Measurements from ENCODE around the gene ZFHX3.

Gene ZFHX3

DNA sequence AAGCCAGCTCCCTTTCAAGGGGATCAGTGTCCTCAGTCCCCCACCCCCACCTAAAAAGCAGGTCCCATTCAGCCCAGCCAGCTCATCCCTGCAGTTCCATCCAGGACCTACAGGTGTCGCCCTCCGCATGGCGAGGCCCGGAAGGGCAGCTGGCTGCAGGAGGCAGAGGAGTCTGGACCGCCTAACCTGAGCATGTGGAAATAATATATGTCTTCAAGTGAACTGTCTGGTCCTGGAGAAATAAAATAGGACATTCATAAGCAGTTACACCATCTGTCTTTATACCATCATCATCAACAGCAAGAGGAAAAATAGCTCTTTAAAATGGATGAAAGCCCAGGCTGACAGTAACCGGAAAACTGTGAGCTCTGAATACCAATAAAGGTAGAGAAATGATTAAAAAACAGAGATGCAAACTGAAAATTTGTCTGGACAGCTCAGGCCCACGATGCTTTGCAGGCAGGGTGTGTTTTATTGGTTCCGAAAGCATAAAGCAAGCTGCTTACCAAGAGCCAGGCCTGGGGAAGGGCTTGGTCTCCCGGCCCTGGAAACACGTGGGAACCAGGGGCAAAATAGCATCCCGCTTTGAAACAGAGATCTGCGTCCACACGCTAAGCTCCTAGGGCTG, 215.2 kb downstream of the ZFHX3 start:
- no peaks in the 10 kb centered on the region for H3K27me3 ChIP-seq (ENCODE audit: low read depth, low read length)
- H3K9me3 ChIP-seq (ENCODE audit: insufficient read depth, low read length), result no peaks in the 10 kb centered on the region
- H4K20me1 ChIP-seq (ENCODE audit: insufficient read depth, low read length), result 0 out of 2 replicates have a peak, but pooled peaks cover 6% of the 10 kb centered on the region
- no peak overlapping the region for H3K27ac ChIP-seq (ENCODE audit: low read length)
- TF ChIP-seq EZH2phosphoT487 (IDR thresholded peaks at IDR 0.05; ENCODE audit: low read depth), result no peak
- TF ChIP-seq, protein P1, sequence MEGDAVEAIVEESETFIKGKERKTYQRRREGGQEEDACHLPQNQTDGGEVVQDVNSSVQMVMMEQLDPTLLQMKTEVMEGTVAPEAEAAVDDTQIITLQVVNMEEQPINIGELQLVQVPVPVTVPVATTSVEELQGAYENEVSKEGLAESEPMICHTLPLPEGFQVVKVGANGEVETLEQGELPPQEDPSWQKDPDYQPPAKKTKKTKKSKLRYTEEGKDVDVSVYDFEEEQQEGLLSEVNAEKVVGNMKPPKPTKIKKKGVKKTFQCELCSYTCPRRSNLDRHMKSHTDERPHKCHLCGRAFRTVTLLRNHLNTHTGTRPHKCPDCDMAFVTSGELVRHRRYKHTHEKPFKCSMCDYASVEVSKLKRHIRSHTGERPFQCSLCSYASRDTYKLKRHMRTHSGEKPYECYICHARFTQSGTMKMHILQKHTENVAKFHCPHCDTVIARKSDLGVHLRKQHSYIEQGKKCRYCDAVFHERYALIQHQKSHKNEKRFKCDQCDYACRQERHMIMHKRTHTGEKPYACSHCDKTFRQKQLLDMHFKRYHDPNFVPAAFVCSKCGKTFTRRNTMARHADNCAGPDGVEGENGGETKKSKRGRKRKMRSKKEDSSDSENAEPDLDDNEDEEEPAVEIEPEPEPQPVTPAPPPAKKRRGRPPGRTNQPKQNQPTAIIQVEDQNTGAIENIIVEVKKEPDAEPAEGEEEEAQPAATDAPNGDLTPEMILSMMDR (IDR thresholded peaks at IDR 0.05; ENCODE audit: low read depth, low read length), result peak; percentile 94
- 0 out of 2 replicates have a peak, but pooled peaks cover 2% of the 10 kb centered on the region for H3K4me1 ChIP-seq (ENCODE audit: low read length)
- no peak overlapping the region for H2AFZ ChIP-seq (ENCODE audit: low read depth, low read length)
- H3K4me2 ChIP-seq (ENCODE audit: low read length), result no peak overlapping the region
- H3K4me3 ChIP-seq (ENCODE audit: low read length), result no peak overlapping the region
- no peaks in the 10 kb centered on the region for H3K79me2 ChIP-seq (ENCODE audit: low read length)
- no peak overlapping the region for H3K9ac ChIP-seq (ENCODE audit: low read length)
- H3K36me3 ChIP-seq (replicated peaks; ENCODE audit: low read depth, low read length), result no peaks in the 10 kb centered on the region

DNA sequence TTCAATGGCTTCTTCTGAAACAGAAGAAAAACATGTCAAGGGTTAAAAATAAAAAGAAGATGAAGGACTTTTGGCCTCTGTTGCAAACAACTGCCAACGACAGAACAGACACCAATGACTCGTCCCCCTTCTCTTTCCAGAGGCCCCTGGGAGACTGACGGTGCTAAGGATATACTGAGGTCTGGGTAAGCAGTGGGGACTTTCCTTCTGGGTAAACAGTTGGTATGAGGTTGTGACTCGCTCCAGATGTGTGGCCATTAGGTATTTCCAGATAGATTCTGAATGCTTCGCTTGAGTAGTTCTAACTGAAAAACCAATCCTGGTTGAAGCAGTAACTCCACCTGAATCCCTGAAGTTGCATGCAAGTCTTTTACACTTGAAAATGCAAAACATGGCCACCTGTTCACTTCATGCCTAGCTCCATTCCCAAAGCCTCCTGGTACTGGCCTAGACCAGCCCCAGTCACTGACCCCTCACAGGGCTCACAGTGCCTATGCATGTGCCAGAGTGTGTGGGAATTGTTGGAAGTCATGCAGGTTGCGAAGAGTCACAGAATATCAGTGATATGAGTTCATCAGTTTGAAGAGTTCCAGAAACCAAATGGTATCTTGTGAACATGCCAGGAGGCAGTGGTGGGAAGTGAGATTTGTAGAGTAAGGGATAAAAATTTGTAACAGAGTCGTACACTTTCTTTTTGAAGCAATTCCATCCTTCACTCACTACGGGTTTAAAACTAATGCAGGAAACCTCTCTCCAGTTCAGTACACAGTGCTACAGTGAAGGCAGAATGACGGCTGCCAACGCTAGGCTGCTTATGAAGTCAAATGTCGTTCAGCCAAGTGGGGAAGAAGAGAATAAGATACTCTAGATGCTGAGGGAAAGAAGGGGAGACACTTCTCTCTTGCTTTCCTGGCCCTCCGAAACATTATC, 217.8 kb downstream of the ZFHX3 start:
- Histone ChIP-seq H3K9ac (ENCODE audit: low read length) (no peak overlapping the region), H3K36me3 (replicated peaks; ENCODE audit: low read depth, low read length) (no peaks in the 10 kb centered on the region), H3K9me3 (ENCODE audit: insufficient read depth, low read length) (no peaks in the 10 kb centered on the region), H3K27ac (ENCODE audit: low read length) (no peak overlapping the region), H3K4me1 (ENCODE audit: low read length) (0 out of 2 replicates have a peak, but pooled peaks cover 2% of the 10 kb centered on the region), H2AFZ (ENCODE audit: low read depth, low read length) (no peak overlapping the region), H3K79me2 (ENCODE audit: low read length) (no peaks in the 10 kb centered on the region), H3K4me3 (ENCODE audit: low read length) (no peak overlapping the region), H3K27me3 (ENCODE audit: low read depth, low read length) (no peaks in the 10 kb centered on the region), H3K4me2 (ENCODE audit: low read length) (no peak overlapping the region), H4K20me1 (ENCODE audit: insufficient read depth, low read length) (0 out of 2 replicates have a peak, but pooled peaks cover 6% of the 10 kb centered on the region)
- no peak for TF ChIP-seq EZH2phosphoT487 (IDR thresholded peaks at IDR 0.05; ENCODE audit: low read depth)
- TF ChIP-seq, protein P1 (IDR thresholded peaks at IDR 0.05; ENCODE audit: low read depth, low read length), result no peak

DNA sequence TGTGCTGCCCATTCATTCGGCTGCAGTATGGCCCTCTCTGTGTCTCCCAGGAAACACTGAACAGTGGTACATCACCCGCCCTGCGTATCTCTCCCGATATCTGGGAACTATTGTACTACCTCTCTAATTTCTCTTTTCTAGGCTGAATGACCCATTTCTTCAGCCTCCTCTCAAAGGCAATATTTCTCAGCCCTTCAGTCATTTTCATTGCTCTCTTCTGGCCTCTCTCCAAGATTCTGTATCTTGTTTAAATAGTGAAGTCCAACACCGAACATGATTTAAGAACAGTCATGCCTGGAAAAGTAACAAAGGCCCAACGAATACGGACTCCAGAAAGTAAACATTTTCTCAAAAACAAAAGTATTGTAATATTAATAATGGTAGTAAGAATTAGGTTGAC, 220.1 kb downstream of the ZFHX3 start:
- Histone ChIP-seq H3K4me2 (ENCODE audit: low read length) (no peak overlapping the region), H3K79me2 (ENCODE audit: low read length) (no peaks in the 10 kb centered on the region), H3K4me3 (ENCODE audit: low read length) (no peak overlapping the region), H3K9ac (ENCODE audit: low read length) (no peak overlapping the region), H3K9me3 (ENCODE audit: insufficient read depth, low read length) (no peaks in the 10 kb centered on the region), H2AFZ (ENCODE audit: low read depth, low read length) (no peak overlapping the region), H3K4me1 (ENCODE audit: low read length) (no peaks in the 10 kb centered on the region), H3K27ac (ENCODE audit: low read length) (no peak overlapping the region), H4K20me1 (ENCODE audit: insufficient read depth, low read length) (no peaks in the 10 kb centered on the region), H3K36me3 (replicated peaks; ENCODE audit: low read depth, low read length) (no peaks in the 10 kb centered on the region), H3K27me3 (ENCODE audit: low read depth, low read length) (no peaks in the 10 kb centered on the region)
- TF ChIP-seq, protein P1 (IDR thresholded peaks at IDR 0.05; ENCODE audit: low read depth, low read length), result no peak
- TF ChIP-seq EZH2phosphoT487 (IDR thresholded peaks at IDR 0.05; ENCODE audit: low read depth), result no peak
